GM19395 (cell line): ENCODE results near the gene HS6ST1.

Experiments used
- ATAC-seq: cut with Tn5 transposase; IDR thresholded peaks from one replicate; pipeline ENCODE4 v1.9.1; 2021; ENCODE audit warnings: mild to moderate bottlenecking, moderate library complexity; ENCODE audit not compliant: unreplicated experiment

HS6ST1 gene

GRCh38 chr2:128284037-128284441 is 34.6 kb downstream of the HS6ST1 start:
- ATAC-seq = no peak

- ATAC-seq = no peak
These were observed 35.5 kb downstream of the HS6ST1 start for GRCh38 chr2:128282976-128283810.

GRCh38 chr2:128282246-128282975 is 36.3 kb downstream of the HS6ST1 start:
- no peak for ATAC-seq

- ATAC-seq = no peak
These were observed 36.8 kb downstream of the HS6ST1 start for GRCh38 chr2:128281852-128282245.

GRCh38 chr2:128280901-128281321 is 37.8 kb downstream of the HS6ST1 start:
- ATAC-seq = no peak

DNA sequence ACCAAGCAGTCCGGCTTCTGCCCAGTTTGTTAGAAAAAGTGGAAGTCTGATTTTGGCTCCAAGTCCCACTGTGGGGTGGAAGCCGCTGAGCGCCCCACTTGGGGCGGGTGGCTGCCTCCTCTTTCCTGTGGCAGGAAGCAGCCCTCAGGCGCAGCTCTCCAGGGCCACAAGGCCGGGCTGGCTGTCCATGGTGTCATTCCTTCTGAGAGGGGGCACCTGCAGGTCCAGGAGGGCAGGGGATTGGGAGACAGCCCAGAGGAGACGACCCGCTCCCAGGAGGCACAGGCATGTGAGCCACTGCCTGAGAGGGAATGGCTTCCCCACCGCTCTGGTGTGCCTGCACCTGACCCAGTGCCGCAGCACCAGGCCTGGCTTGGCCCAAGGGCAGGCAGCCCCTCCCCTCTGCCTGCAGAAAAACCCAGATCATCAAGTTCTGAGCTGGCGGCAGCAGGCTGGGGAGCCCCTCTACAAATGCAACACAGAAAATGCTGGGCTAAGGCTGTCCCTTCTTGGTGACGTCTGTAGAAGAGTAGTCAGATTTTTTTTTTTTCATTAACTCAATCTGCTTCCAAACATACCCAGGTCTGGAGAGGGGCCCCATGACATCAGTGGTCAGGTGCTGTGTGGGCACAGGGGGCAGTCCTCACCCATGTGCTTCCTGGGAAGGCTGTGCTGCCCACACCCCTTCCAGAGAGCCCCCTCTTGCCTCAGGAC is 38.4 kb downstream of the HS6ST1 start:
- ATAC-seq = no peak

GRCh38 chr2:128279786-128280157 is 38.9 kb downstream of the HS6ST1 start:
- no peak for ATAC-seq

DNA sequence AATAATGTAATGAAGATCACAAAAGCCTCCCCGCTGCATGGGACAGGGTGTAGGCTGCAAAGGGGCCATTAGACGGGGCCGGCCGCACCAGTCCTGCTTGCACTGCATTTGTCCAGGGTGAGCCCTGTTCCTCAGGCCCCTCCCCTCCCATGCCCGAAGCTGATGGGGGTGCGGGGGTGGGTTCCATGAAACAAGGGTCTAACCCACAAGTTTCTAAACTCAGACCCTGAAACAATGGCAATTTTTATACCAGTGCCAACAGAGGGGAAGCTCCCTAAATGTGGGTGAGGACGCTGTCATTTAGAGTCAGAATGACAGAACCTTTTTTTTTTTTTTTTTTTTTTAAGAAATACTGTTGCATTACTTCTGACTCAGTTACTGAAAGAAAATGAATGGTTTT is 39.7 kb downstream of the HS6ST1 start:
- no peak for ATAC-seq

- no peak for ATAC-seq
These were observed 40.5 kb downstream of the HS6ST1 start for GRCh38 chr2:128277961-128278681.

DNA sequence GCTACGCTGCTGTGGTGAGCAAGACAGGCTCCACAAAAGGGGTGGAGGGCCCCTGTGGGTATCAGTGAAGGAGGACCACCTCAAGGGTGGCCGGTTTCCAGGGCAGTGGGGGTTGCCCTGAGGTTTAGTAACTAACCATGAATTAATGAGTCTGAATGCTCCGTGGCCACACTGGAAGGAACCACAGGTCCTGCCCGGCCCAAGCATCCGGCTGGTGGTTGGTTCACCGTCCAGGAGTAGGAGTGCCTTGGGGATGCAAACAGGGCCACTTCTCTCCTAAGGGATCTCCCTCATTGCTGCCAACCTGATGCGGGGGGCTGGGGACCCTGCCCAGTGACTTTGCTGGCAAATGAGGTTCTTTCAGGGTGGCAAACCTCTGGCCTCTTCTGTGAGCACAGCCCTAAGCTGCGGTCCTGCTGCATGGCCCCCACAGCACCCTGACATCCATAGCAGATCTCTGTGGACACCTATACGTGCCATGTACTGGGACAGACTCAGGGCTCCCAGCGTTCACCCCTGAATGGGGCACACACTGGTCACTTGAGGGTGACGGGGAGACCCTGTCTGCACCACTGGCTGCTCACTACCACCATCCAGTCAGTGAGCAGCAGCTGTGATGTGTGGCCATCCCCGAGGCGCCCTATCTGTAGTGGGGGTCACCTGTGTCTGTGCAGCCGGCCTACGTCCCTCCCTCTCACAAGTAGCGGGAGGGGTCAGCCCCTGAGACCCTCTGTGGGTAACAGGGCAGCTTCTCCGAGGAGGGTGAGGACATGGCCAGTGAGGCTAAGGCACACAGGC is 41.6 kb downstream of the HS6ST1 start:
- no peak for ATAC-seq

GRCh38 chr2:128275498-128276045 is 43.1 kb downstream of the HS6ST1 start:
- ATAC-seq = no peak

GRCh38 chr2:128274218-128274617 is 44.5 kb downstream of the HS6ST1 start:
- no peak for ATAC-seq

GRCh38 chr2:128273469-128274081 is 45.1 kb downstream of the HS6ST1 start:
- ATAC-seq = no peak

DNA sequence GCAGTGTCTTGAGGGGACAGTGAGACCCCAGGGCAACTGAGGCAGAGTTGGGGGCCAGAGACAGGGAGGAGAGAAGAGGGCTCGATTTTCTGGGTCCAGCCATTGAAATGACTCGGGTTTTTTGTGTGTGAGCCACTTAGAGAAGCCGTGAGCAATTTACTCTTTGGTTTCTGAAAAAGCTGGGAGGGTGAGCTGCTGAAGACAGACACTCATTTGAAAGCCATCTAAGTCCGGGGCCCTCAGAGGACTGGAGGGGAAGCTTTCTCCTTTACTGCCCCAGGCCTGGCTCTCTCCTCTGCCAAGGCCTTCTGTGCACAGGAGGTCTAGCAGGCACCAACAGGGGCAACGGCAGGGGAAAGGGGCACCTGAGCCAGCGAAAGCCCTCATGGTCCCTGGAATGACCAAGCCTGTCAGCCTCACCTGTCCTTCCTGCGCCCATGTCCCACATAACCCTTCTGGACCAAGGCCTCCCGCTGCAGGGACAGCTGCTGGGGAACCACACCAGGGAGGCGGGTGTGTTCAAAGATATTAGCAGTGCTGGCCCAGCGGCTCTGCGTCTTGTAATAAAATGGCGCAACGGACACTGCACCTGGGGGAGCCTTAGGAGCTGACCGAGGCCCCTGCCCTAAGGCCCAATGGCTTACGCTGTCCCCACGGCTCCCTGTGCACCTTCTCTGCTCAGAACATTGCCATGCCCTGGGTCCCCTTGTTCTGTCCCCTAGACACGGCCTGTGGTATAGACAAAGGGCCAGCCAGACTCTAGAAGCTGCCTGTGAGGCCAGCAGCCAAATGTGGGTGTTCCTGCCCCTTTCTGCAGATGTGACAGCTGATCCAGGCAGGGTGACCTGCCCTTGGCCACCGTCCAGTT is 45.8 kb downstream of the HS6ST1 start:
- no peak for ATAC-seq

- no peak for ATAC-seq
These were observed 46.6 kb downstream of the HS6ST1 start for GRCh38 chr2:128271911-128272600.

DNA sequence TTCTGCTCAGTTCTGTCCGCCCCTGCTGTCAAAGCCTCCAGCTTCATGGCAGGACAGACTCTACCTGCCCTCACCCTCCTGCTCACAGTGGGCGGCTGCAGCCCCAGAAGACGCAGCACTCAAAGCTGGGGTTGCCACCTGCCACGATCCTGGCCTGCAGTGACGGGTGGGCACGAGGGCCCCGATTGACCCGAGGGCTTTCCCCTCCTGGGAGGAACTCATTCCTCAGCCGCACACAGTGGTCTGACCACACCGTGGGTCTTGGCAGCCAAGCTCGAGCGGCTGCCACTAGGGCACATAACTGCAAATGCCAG is 47.1 kb downstream of the HS6ST1 start:
- ATAC-seq = no peak

GRCh38 chr2:128270672-128271596 is 47.7 kb downstream of the HS6ST1 start:
- no peak for ATAC-seq
